ENCODE data around the gene SLCO1A2.

- no peak for TF ChIP-seq CTCF (IDR thresholded peaks at IDR 0.05; ENCODE audit: low read depth, low read length, poor library complexity, severe bottlenecking)
- TF ChIP-seq EZH2phosphoT487 (IDR thresholded peaks at IDR 0.05; ENCODE audit: borderline replicate concordance, low read length) = no peak
These were observed 49.5 kb upstream of the SLCO1A2 start for GRCh38 chr12:21384261-21384660.
